Thymus (tissue), 11 donors: Measurements from ENCODE around the gene FBXO45. TPM values are rescaled to one million over a fixed set of nuclear protein-coding genes. Genes with fewer than 3 reads are reported as not detected.
"Not testable (repeated sequence)": the region's sequence is repeated elsewhere in the genome, so short reads cannot be mapped to it uniquely, and the experiment has no call there.

Experiments used
- DNase-seq, 9 donors: peaks; one replicate each; pipeline ENCODE4 v3.0.0-alpha.2; 2013; ENCODE audit warnings: low spot score in 9 of 9, low read depth in 6 of 9, missing footprints in 1 of 9
- H3K27ac ChIP-seq, 2 donors: one replicate each; pipeline ENCODE4 v1.5.1; 2013; ENCODE audit warnings: control low read depth in 1 of 2, low read depth in 1 of 2, low read length in 1 of 2, mild to moderate bottlenecking in 1 of 2, moderate library complexity in 1 of 2
- H3K27me3 ChIP-seq, 2 donors: one replicate each; pipeline ENCODE4 v1.5.1; 2013; ENCODE audit warnings: low read length in 1 of 2; ENCODE audit not compliant: control insufficient read depth in 2 of 2, insufficient read depth in 1 of 2
- H3K36me3 ChIP-seq, 2 donors: one replicate each; pipeline ENCODE4 v1.5.1; 2013; ENCODE audit warnings: low read length in 1 of 2, mild to moderate bottlenecking in 1 of 2, moderate library complexity in 1 of 2; ENCODE audit not compliant: control insufficient read depth in 2 of 2, insufficient read depth in 2 of 2
- H3K4me1 ChIP-seq, 2 donors: one replicate each; pipeline ENCODE4 v1.5.1; 2013; ENCODE audit warnings: low read length in 2 of 2; ENCODE audit not compliant: control insufficient read depth in 2 of 2, insufficient read depth in 2 of 2
- H3K4me3 ChIP-seq, 2 donors: one replicate each; pipeline ENCODE4 v1.5.1; 2013; ENCODE audit warnings: low read length in 2 of 2, control low read depth in 1 of 2, mild to moderate bottlenecking in 1 of 2
- H3K9me3 ChIP-seq, 2 donors: one replicate each; pipeline ENCODE4 v1.5.1; 2013; ENCODE audit warnings: low read length in 1 of 2, mild to moderate bottlenecking in 1 of 2; ENCODE audit not compliant: control insufficient read depth in 2 of 2, insufficient read depth in 1 of 2
- WGBS: extraction: QIAGEN DNeasy Blood & Tissue Kit; methylation state at CpG from one replicate; pipeline ENCODE4 v1.1.7; 2013; 5-methylcytosine and 5-hydroxymethylcytosine counted together
- polyA plus RNA-seq: library from polyadenylated mRNA; stranded (reverse); fragments of 200-250 nt; gene quantifications from one replicate; pipeline ENCODE4 v1.2.3, GENCODE V29; 2013
- total RNA-seq: library from RNA; stranded (reverse); fragments of 120-200 nt; gene quantifications from one replicate; pipeline ENCODE4 v1.2.4, GENCODE V29; 2013
- donor health status: healthy.

Gene FBXO45
- total and polyA plus RNA-seq, 2 donors = 7.0 to 9.9 TPM

DNA sequence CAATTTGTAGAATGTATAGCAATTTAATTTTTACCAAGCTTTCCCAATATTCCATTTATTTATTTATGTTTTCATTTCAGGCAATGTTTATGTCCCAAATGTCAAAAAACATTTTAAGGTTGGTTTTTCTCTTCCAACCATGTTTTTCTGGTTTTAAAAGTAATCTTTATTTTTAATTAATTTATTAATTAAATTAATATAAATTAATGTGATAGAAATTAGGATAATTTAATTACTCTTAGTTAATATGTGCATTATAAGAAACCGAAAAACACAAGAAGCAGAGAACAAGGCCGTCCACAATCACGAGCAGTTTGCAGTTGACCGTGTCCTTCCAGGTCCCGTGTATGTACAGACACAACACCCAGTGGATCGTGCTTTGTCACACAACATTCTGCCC, 34.2 kb downstream of the FBXO45 start:
- DNase-seq = no peak

DNA sequence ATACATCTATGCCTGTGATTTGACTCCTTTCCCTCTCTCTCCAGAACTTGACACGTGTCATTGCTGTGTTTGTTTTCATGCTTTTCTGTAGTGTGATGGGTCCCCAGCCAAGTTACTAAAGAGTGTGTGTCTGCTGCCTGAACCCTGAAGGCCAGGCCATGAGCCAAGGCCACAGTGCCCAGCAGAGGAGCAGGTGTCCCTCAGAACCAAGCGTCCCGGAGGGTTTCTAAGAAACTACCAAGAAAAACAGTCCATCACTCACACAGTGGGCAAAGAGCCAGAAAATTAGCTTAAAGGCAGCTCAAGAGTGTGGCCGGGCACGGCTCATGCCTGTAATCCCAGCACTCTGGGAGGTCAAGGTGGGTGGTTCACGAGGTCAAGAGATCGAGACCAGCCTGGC, 35.2 kb downstream of the FBXO45 start:
- no peak for DNase-seq
- no peak overlapping the region for H3K4me3 ChIP-seq
- no peaks in the 10 kb centered on the region for H3K9me3 ChIP-seq
- H3K27ac ChIP-seq = no peak overlapping the region
- WGBS = 78% methylated on average over 7 of the region's 7 CpGs
- no peaks in the 10 kb centered on the region for H3K27me3 ChIP-seq
- H3K36me3 ChIP-seq = no peaks in the 10 kb centered on the region
- peaks cover 4 to 15% of the 10 kb centered on the region in 2 donors for H3K4me1 ChIP-seq

More for the DNA sequence above, 34.2 kb downstream of the FBXO45 start:
- 98% methylated on average over 6 of the region's 6 CpGs for WGBS
- no peaks in the 10 kb centered on the region for H3K9me3 ChIP-seq
- no peak overlapping the region for H3K4me3 ChIP-seq
- H3K4me1 ChIP-seq = peaks cover 4 to 21% of the 10 kb centered on the region in 2 donors
- no peak overlapping the region for H3K27ac ChIP-seq
- H3K27me3 ChIP-seq = no peaks in the 10 kb centered on the region
- no peaks in the 10 kb centered on the region for H3K36me3 ChIP-seq

DNA sequence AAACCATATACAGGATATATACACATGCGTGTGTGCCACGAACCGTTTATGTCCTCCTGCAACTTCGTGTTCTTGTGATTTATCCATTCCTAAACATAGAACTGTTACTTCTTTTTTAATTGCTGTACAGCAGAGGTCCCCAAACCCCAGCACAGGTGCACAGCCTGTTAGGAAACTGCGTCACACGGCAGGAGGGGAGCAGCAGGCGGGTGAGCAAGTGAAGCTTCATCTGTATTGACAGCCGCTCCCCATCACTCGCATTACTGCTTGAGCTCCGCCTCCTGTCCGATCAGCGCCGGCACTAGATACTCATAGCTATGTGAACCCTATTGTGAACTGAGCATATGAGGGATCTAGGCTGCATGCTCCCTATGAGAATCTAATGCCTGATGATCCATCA, 36.1 kb downstream of the FBXO45 start:
- Histone ChIP-seq H3K36me3 (no peaks in the 10 kb centered on the region), H3K9me3 (no peaks in the 10 kb centered on the region), H3K4me1 (peaks cover 4 to 19% of the 10 kb centered on the region in 2 donors), H3K27ac (peak overlapping the region; percentile 31 to 52), H3K27me3 (no peaks in the 10 kb centered on the region), H3K4me3 (no peak overlapping the region)
- peak in 8 of 9 donors; percentile 57 to 92 (median 78) for DNase-seq
- 6% methylated on average over 13 of the region's 13 CpGs for WGBS

DNA sequence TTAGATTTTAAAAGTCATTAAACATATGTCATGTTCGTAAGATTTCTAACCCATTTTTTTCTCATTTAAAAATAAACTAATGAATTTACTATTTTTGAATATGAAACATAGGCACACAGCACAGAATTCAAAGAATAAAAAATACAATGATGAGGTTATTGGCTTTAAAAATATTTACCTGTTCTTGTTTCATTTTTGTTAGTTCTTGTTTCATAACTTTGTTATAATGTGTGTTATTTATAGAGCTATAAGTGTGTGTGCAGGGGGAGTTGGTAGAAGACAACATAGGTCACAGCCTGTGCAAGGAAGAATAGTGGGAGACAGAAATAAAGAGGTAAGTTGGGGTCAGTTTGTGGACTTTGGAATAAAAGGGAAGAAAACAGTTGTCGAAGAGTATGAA, 40.2 kb downstream of the FBXO45 start:
- peaks cover 20 to 54% of the 10 kb centered on the region in 2 donors for H3K4me1 ChIP-seq
- H3K9me3 ChIP-seq = no peaks in the 10 kb centered on the region
- DNase-seq = no peak
- no peak overlapping the region for H3K4me3 ChIP-seq
- WGBS = 97% methylated on average over 2 of the region's 2 CpGs
- H3K27me3 ChIP-seq = no peaks in the 10 kb centered on the region
- no peak overlapping the region for H3K27ac ChIP-seq
- no peaks in the 10 kb centered on the region for H3K36me3 ChIP-seq

DNA sequence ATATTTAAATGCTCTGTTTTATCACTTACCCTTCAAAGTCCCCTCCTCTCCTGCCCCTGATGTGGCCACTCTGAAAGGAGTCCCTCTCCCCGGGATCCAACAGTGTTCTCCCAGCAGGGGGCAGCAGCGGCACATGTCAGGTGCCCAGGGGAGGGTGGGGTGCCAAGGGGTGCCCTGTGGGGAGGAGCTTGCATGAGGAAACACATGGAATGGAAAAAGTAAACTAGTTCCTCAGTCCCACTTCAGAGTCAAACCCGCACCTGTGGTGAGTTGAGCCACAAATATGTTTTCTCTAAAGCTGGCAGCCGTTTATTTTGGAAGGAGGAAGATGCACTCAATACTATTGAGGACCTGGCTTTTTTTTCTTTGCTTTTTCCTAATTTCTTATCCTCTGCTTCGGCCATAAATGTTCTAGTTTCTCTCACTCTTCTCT, 40.9 kb downstream of the FBXO45 start:
- H3K9me3 ChIP-seq = no peaks in the 10 kb centered on the region
- H3K27me3 ChIP-seq = no peaks in the 10 kb centered on the region
- H3K4me3 ChIP-seq = peak overlapping the region in 1 of 2 donors; percentile 14
- WGBS = 3% methylated on average over 5 of the region's 5 CpGs
- H3K36me3 ChIP-seq = no peaks in the 10 kb centered on the region
- DNase-seq = peak; percentile 78 to 96 (median 91)
- peaks cover 20 to 51% of the 10 kb centered on the region in 2 donors for H3K4me1 ChIP-seq
- peak overlapping the region; percentile 68 to 86 for H3K27ac ChIP-seq

DNA sequence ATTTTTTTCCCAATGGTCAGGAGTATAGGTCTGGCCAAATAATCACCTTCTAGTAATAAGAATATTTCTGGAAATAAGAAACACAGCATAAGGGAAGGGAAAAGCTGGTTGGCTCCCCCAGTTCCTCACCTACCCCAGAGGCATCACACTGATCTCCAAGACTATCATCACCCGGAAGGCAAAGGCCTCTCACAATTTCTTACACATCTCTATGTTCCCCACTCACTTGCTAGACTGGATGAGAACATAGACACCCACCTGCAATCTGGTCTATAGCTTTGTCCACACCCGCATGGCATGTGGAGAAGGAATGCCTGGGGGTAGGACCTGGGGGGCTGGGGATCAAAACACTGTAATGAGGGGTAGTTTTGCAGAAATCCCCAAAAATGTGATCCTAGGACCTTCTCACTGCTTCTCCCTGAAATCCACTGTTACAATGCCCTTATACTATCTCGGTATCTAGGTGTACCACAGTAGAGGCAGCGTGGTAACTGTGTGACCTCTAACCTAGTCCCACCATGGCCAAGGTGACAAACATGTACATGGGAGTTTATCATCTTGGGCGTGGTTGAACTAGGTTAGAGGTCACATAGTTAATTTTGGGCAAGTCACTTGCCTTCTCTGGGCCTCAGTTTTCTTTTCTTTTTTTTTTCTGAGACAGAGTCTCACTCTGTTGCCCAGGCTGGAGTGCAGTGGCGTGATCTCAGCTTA, 41.5 kb downstream of the FBXO45 start:
- Histone ChIP-seq H3K4me3 (peak overlapping the region in 1 of 2 donors; percentile 14), H3K36me3 (no peaks in the 10 kb centered on the region), H3K27ac (peak overlapping the region; percentile 31 to 86), H3K4me1 (peaks cover 16 to 46% of the 10 kb centered on the region in 2 donors), H3K27me3 (no peaks in the 10 kb centered on the region), H3K9me3 (no peaks in the 10 kb centered on the region)
- DNase-seq = peak in 1 of 9 donors; percentile 65
- WGBS = 66% methylated on average over 6 of the region's 6 CpGs

DNA sequence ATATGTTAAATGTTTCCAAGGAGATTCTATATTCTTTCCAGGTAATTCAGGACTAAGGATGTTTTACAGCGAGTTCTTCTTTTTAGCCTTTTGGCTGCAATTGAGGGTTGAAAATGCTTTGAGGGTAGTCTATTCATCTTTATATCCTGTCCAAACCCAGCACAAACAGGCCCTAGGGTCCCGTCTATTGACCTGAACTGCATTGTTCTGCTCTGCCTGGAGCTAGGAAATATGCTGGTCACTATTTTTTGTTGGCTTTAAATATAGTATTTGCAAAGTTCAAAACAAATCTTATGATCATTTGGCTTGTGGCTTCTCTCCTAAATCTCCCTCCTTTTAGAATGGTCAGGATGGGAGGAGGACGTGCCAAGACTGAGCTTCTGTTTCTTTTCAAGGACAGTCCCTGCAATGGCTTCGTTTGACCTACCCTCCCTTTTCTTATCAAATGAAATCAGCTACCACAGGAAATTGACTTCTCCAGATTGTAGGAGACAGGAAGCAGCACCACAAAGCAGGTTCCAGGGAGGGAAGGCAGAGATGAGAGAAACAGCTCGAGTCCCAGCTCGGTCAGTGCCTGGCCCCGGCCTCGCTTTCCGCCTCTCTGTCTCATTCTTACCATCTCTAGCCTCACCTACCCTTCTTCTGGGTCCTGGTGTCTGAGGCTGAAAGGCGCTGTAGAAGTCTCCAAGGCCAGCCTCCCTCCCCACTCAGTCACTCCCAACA, 43.5 kb downstream of the FBXO45 start:
- peak overlapping the region; percentile 67 to 74 for H3K27ac ChIP-seq
- 29% methylated on average over 10 of the region's 10 CpGs for WGBS
- no peaks in the 10 kb centered on the region for H3K27me3 ChIP-seq
- no peak overlapping the region for H3K4me3 ChIP-seq
- no peaks in the 10 kb centered on the region for H3K9me3 ChIP-seq
- peak in 1 of 9 donors; percentile 53 for DNase-seq
- H3K4me1 ChIP-seq = peaks cover 16 to 45% of the 10 kb centered on the region in 2 donors
- no peaks in the 10 kb centered on the region for H3K36me3 ChIP-seq

DNA sequence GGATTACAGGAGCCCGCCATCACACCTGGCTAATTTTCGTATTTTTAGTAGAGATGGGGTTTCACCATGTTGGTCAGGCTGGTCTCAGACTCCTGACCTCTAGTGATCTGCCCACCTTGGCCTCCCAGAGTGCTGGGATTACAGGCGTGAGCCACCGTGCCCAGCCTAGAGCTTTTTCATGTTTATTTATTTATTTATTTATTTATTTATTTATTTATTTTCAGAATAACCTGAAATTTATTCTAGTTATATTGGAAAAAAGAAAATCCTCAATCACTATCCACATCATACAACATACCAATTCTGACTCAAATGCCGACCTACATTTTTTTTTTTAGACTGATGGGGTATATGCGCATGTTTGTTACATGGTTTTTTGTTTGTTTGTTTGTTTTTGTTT, 46.8 kb downstream of the FBXO45 start:
- not testable (repeated sequence) for H3K27ac ChIP-seq, DNase-seq, H3K4me3 ChIP-seq, H3K36me3 ChIP-seq, H3K27me3 ChIP-seq, H3K9me3 ChIP-seq
- WGBS = 98% methylated on average over 6 of the region's 6 CpGs
- H3K4me1 ChIP-seq = peaks cover 13 to 52% of the 10 kb centered on the region in 2 donors

DNA sequence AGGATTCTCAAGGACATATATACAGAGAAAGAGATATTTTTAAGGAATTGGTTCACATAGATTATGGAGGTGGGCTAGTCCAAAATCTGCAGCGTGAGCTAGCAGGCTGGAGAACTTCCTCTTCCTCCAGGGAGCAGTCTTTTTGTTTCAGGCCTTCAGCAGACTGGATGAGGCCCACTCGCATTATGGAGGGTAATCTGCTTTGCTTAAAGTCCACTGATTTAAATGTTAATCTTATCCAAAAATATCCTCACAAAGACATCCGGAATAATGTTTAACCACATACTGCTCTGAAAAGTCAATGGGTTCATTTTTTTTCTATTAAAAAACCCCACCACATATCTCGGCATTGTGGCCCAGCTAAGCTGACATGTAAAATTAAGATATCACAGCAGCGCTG, 48.8 kb downstream of the FBXO45 start:
- Histone ChIP-seq H3K27me3 (no peaks in the 10 kb centered on the region), H3K36me3 (no peaks in the 10 kb centered on the region), H3K9me3 (no peaks in the 10 kb centered on the region), H3K27ac (peak overlapping the region in 1 of 2 donors; percentile 16), H3K4me1 (peaks cover 6 to 46% of the 10 kb centered on the region in 2 donors), H3K4me3 (no peak overlapping the region)
- WGBS = 46% methylated on average over 5 of the region's 5 CpGs
- no peak for DNase-seq
